ENCODE measurements around the gene UBE2QL1. TPM values are rescaled to one million over a fixed set of nuclear protein-coding genes. Genes with fewer than 3 reads are reported as not detected.

UBE2QL1 gene
- total RNA-seq, 1 experiment from 2014 or later: not detected

GRCh38 chr5:6446042-6446441 is 2.6 kb upstream of the UBE2QL1 start:
- CTCF ChIA-PET: no interaction called here

GRCh38 chr5:6446626-6447309 is 1.9 kb upstream of the UBE2QL1 start:
- no peak for TF ChIP-seq CTCF (IDR thresholded peaks at IDR 0.05; ENCODE audit: insufficient read depth in 1 of 2, low read depth in 1 of 2, low read length in 1 of 2, severe bottlenecking in 1 of 2, unreplicated experiment in 1 of 2)
- 0 out of 2 replicates have a peak, but pooled peaks cover 2% of the 10 kb centered on the region for H3K27me3 ChIP-seq (replicated peaks; ENCODE audit: control insufficient read depth, insufficient read depth, low read length)
- no peaks in the 10 kb centered on the region; the same call in 1 of the 2 replicates for H3K9me3 ChIP-seq
- H3K9me3 Mint-ChIP-seq (ENCODE audit: unreplicated experiment): peaks cover 9% of the 10 kb centered on the region
- H3K4me3 ChIP-seq (ENCODE audit: low read depth, low read length): no peak overlapping the region
- H3K36me3 ChIP-seq (ENCODE audit: control insufficient read depth, insufficient read depth, low read length): no peaks in the 10 kb centered on the region
- peaks cover 9% of the 10 kb centered on the region for H3K4me1 Mint-ChIP-seq (ENCODE audit: low read depth, unreplicated experiment)
- no peak for DNase-seq
- no TSS peak for BruUV-seq (replicated peaks)
- CTCF ChIA-PET: no interaction called here
- H3K27me3 Mint-ChIP-seq (ENCODE audit: insufficient read depth, unreplicated experiment): peaks cover 25% of the 10 kb centered on the region
- intact Hi-C loops (cut with micrococcal nuclease; ENCODE audit: unreplicated experiment): no loop called here
- H3K4me3 Mint-ChIP-seq (ENCODE audit: unreplicated experiment): no peak overlapping the region
- no peaks in the 10 kb centered on the region for H3K36me3 Mint-ChIP-seq (ENCODE audit: insufficient read depth, unreplicated experiment)
- peaks cover 4% of the 10 kb centered on the region for H3K4me1 ChIP-seq
- H3K27ac Mint-ChIP-seq (ENCODE audit: unreplicated experiment): no peak overlapping the region
- POLR2A ChIA-PET: no interaction called here

More at GRCh38 chr5:6446042-6446441, 2.6 kb upstream of the UBE2QL1 start:
- 0 out of 2 replicates have a peak, but pooled peaks cover 2% of the 10 kb centered on the region for H3K27me3 ChIP-seq (replicated peaks; ENCODE audit: control insufficient read depth, insufficient read depth, low read length)
- no peaks in the 10 kb centered on the region for H3K36me3 ChIP-seq (ENCODE audit: control insufficient read depth, insufficient read depth, low read length)
- H3K4me1 Mint-ChIP-seq (ENCODE audit: low read depth, unreplicated experiment): peaks cover 9% of the 10 kb centered on the region
- no peak for DNase-seq
- no peak overlapping the region for H3K4me3 ChIP-seq (ENCODE audit: low read depth, low read length)
- H3K9me3 Mint-ChIP-seq (ENCODE audit: unreplicated experiment): peaks cover 9% of the 10 kb centered on the region
- H3K36me3 Mint-ChIP-seq (ENCODE audit: insufficient read depth, unreplicated experiment): no peaks in the 10 kb centered on the region
- no peak overlapping the region for H3K27ac Mint-ChIP-seq (ENCODE audit: unreplicated experiment)
- peaks cover 4% of the 10 kb centered on the region for H3K4me1 ChIP-seq
- TF ChIP-seq CTCF (IDR thresholded peaks at IDR 0.05; ENCODE audit: insufficient read depth in 1 of 2, low read depth in 1 of 2, low read length in 1 of 2, severe bottlenecking in 1 of 2, unreplicated experiment in 1 of 2): no peak
- no peaks in the 10 kb centered on the region; the same call in 1 of the 2 replicates for H3K9me3 ChIP-seq
- POLR2A ChIA-PET: no interaction called here
- no TSS peak for BruUV-seq (replicated peaks)
- no peak overlapping the region for H3K4me3 Mint-ChIP-seq (ENCODE audit: unreplicated experiment)
- intact Hi-C loops (cut with micrococcal nuclease; ENCODE audit: unreplicated experiment): no loop called here
- H3K27me3 Mint-ChIP-seq (ENCODE audit: insufficient read depth, unreplicated experiment): peaks cover 23% of the 10 kb centered on the region

- no TSS peak for BruUV-seq (replicated peaks)
- H3K4me3 ChIP-seq (ENCODE audit: low read depth, low read length): no peak overlapping the region
- no peak for TF ChIP-seq CTCF (IDR thresholded peaks at IDR 0.05; ENCODE audit: insufficient read depth in 1 of 2, low read depth in 1 of 2, low read length in 1 of 2, severe bottlenecking in 1 of 2, unreplicated experiment in 1 of 2)
- ChIA-PET POLR2A (no interaction called here), CTCF (no interaction called here)
- Mint-ChIP-seq H3K36me3 (ENCODE audit: insufficient read depth, unreplicated experiment) (no peaks in the 10 kb centered on the region), H3K27ac (ENCODE audit: unreplicated experiment) (no peak overlapping the region), H3K4me3 (ENCODE audit: unreplicated experiment) (no peak overlapping the region), H3K9me3 (ENCODE audit: unreplicated experiment) (peaks cover 7% of the 10 kb centered on the region), H3K27me3 (ENCODE audit: insufficient read depth, unreplicated experiment) (peaks cover 26% of the 10 kb centered on the region), H3K4me1 (ENCODE audit: low read depth, unreplicated experiment) (peaks cover 9% of the 10 kb centered on the region)
- H3K36me3 ChIP-seq (ENCODE audit: control insufficient read depth, insufficient read depth, low read length): no peaks in the 10 kb centered on the region
- intact Hi-C loops (cut with micrococcal nuclease; ENCODE audit: unreplicated experiment): loop anchor here (1.0 kb wide), 1 partner anchor 63 kb away; no protein-coding TSS in a partner anchor
- no peak for DNase-seq
- peaks cover 4% of the 10 kb centered on the region for H3K4me1 ChIP-seq
- H3K27me3 ChIP-seq (replicated peaks; ENCODE audit: control insufficient read depth, insufficient read depth, low read length): 0 out of 2 replicates have a peak, but pooled peaks cover 2% of the 10 kb centered on the region
- no peaks in the 10 kb centered on the region; the same call in 1 of the 2 replicates for H3K9me3 ChIP-seq
Observed at GRCh38 chr5:6447384-6448140, 1.1 kb upstream of the UBE2QL1 start.
